NOMO-1 treated with DMSO at 0.1 percent for 48 hours (cell line): Measurements from ENCODE around the gene LRRC45.

Experiments
- DNase-seq: peaks from one replicate; lab custom pipeline; 2025; ENCODE audit not compliant: unreplicated experiment; lab: John Stamatoyannopoulos, UW

The LRRC45 gene

DNA sequence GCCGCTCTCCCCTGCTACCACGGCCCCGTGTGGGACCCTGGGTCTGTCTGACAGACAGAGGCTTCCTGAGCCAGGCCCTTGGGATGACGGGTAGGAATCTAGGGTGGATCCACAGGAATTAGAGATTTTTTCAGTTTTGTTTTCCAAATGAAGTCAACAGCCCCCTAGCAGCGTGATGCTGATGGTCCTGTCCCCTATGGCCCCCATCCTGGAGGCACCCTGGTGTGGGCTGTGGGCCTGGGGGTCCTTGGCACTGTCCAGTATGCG lies 15.9 kb upstream of the LRRC45 start:
- no peak for DNase-seq

DNA sequence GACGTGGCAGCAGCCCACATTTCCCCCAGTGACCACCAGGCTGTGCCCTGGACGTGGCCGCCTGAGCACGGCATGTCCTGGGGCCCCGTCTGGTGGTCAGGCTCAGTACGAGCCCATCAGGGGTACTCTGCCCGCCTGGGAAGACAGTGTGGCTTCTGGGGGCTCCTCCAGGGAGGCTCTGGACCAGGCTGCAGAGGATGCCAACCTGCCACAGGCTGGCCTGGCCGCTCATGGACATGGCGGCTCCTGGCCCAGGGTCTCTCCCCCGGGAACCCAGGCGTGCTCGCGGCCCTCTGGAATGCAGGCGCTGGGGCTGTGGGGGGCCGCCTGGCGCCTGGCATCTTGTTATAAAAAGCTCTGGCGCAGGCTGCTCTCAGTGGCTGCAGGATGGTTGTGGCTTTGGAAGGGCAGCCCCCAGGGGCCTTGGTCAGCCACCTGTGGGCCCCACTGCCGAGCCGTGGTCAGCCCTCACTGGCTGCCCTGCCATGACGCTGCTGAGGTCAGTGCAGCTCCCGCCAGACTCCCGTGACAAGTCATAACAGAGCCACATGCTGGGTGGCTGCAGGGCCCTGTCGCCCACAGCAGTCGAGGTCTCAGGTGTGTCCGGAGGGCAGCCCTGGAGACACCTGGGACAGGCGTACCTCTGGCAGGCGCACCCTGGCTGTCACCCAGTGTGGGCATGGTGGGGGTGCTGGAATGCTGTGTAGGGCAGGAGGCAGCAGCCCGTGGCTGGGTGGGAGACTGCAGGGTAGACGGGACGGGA lies 15.4 kb upstream of the LRRC45 start:
- DNase-seq = no peak

DNA sequence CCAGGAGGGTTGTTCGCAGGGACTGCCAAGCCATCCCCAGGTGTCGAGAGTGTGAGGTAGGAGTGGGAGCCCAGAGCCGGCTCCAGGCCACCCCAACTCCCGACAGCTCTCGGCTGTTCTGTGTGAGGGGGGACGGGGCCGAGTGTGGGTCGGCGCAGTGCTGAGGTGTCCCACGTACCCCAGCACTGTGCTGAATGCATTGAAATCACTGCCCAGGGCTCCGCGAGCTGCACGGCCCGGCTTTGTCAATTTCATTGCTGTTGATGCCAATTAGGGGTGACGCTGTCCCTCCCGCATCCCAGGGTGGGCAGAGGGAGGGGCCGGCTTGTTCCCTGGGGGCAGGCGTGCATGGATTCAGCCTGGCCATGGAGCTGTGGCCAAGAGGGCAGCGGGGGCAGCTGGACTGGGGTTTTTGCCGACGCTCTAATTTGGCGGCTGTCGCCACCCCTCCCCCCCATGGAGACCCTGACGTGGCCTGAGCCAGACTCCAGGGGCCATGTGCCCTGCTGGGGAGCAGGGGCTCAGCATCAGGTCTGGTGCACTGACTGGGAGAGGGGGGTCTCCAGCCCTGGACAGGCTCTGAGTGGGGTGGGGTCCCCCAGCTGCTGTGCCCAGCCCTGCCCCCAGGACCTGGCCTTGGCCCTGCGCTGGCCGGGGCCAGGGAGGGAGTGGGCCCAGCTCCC lies 14.7 kb upstream of the LRRC45 start:
- no peak for DNase-seq

DNA sequence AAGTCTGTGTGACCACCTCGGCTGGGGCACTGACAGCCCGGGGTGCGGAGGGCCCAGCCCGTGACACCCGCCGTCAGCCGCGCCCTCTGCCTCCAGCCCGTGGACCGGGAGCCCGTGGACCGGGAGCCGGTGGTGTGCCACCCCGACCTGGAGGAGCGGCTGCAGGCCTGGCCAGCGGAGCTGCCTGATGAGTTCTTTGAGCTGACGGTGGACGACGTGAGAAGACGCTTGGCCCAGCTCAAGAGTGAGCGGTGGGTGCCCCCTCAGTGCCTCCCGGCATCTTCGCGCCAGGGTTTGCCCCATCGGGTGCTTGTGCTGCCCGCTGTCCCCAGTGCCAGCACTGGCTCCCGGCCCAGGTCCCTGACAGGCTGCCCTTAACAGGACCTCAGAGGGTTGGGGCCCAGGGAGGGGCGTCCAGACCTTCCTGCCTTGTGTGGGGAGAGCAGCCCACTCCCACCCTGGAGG lies 14.1 kb upstream of the LRRC45 start:
- no peak for DNase-seq

DNA sequence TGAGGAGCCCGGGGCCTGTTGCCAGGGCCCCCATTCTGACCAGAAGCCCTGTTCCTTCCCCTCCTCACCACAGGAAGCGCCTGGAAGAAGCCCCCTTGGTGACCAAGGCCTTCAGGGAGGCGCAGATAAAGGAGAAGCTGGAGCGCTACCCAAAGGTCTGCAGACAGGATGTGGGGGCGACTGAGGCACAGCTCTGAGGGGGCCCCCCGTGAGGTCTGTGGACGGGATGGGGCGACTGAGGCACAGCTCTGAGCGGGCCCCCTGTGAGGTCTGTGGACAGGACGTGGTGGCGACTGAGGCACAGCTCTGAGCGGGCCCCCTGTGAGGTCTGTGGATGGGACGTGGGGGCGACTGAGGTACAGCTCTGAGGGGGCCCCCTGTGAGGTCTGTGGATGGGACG lies 13.7 kb upstream of the LRRC45 start:
- DNase-seq = no peak

DNA sequence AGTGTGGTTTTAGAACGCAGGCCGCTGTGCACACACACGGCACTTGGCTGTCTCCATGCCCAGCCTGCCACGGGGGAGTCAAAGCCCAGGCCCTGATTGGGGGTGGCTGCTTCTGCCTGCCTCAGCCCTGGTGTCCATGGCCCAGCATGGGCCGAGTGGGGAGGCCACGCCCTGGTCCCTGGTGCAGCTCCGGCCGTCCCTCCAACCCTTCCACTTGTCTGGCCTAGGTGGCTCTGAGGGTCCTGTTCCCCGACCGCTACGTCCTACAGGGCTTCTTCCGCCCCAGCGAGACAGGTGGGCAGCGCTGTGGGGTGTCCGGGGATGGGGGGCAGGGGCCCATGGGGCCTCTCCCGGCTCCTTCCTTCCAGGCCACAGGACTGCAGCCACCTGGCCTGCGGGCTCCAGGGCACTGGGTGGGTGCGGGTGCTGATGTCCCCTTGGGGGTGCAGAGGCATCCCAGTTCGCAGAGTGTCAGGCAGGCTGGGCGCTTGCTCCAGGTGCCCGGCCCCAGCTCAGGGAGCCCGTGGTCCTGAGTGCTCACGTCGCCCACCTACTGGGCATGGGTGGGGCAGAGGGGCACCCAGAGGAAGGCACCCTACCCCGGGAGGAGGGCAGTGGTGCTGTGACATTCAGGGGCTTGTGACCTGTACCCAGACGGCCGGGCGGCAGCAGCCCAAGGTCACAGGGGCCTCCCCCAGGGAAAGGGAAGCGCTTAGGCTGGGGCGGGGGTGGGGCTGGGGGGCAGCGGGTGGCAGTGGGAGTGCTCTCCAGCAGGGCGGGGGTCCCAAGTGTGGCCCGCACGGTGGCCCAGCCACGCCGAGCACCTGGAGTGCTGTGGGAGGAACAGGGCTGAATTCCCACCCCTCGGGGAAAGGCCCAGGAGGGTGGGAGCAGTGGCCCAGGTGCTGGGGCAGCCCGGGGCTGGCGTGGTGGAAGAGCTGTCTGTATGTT lies 12.3 kb upstream of the LRRC45 start:
- DNase-seq = no peak

DNA sequence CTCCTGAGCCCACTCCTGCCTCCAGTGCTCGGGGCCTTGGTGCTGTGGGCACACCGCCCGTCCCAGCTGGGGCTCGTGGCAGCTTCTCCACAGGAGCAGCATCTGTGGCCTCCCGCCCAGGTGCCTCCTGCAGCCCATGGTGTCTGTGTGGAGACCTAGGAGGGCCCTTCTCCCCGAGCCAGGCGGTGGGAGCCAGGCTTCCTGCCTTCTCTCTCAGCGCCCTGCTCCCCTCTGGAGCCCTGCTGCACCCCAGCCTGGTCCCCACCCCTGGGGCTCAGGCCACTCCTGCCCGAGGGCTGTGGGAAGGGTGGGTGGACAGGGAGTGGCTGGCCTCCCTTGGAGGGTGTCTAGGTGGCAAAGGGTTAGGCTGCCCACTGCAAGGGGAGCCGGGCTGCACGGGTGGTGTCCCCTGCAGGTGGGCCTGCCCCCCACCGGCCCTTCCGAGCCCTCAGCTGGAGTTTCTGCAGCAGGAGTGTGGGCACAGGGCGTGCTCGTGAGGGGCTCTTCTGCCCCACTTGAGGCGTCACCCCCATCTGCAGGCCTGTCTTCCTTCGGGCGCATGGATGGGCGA lies 11.4 kb upstream of the LRRC45 start:
- DNase-seq = no peak

DNA sequence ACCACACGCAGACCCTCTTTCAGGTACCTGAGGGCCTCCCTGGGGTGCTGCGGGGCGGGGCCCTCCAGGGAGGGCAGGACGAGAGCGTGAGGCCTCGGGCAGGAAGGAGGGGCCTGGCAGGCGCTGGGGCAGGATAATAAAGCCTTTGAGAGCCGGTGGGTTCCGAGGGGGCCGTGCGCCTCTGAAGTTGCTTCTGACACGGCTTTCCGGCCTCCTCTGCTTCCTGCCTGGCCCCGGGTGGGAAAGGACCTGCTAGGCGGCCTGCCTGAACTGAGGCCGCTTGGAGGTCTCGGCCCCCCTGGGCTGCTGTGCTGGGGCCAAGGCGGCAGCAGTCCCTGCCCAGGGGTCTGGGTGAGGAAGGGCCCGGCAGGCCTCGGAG lies 10.9 kb upstream of the LRRC45 start:
- DNase-seq = no peak

DNA sequence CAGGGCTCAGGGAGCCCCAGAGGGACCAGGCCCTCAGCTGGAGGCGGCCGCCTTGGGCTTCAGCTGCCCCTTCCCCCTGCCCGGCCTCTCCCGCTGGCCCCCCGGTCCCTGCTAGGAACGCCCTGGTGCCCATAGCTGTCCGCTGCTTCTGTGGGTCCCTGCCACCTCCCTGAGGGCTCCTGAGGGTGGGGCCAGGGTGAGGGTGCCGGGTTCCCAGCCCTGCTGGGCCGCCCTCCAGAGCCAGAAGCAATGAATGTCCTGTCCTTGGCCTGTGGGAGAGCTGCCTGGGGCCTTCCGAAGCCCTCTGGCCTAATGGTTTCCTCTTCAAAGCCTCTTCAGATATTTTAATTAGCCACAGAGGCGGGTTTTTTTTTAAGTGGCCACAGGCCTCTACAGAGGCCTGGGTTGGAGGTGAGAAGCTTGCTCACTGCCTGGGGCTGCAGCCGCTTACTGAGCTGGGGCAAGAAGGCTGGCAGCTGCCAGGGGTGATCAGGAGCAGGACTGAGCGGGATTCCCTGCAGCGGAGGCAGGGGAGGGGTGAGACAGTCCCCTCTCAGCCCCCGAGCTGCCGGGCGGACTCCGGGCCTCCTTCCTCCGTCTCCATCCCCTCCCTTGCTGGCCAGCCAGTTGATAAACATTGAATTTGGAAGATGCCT lies 10.3 kb upstream of the LRRC45 start:
- no peak for DNase-seq

DNA sequence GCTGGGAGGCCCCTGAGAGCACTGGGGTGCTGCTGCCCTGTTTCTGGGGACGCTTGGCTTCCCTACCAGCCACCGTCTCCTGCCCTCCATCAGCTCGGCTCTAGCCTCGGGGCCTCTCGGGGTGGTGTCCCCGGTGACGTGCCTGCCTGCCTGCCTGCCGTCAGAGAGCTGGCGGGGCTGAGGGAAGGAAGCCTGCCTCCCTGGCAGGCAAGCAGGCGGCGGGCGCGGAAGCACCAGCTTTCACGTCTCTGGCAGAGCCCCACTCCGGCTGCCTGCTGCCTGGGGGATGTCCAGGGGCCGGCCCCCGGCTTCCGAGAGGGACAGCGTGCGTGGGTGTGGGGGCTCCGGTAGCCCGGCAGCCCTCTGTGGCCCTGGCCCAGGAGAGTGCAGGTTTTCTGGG lies 9.8 kb upstream of the LRRC45 start:
- no peak for DNase-seq

DNA sequence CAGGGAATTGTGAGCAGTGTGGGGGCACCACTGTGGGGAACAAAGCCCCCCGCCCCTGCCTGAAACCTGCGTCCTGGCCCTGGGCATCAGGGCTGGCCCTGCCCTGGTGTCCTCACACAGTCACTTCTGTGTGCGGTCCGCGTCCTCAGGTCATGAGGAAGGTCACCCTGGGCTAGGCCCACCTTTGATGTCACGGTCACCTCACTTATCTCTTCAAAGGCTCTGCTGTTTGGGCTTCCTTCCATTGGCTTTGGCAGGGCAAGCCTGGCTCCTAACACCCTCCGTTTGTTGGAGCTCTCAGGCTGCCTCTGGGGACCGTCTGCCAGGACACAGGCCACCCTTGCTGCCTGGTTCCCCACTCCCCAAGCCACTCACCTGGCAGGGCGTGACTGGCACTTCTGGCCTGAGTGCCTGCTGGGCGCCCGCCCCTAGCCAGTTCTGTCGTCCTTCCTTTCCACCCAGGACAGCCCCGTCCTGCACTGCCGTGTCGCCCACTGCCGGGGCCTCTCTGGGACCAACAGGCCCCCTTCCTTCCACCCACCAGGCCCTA lies 9.3 kb upstream of the LRRC45 start:
- no peak for DNase-seq

DNA sequence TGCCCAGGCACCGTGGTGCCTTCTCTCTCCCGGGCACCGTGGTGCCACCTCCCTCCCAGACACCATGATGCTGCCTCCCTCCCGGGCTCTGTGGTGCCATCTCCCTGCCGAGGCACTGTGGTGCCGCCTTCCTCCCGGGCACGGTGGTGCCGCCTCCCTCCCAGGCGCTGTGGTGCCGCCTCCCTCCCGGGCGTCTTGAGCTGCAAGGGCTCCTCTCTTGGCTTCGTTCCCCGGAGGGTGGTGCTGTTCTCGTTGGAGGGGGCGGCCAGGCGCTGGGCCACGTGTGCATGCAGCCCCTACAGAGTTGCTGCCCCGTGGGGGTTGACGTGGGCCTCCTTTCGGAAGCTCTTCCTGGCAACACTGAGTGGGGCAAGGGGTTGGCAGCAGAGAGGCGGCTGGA lies 8.7 kb upstream of the LRRC45 start:
- no peak for DNase-seq

DNA sequence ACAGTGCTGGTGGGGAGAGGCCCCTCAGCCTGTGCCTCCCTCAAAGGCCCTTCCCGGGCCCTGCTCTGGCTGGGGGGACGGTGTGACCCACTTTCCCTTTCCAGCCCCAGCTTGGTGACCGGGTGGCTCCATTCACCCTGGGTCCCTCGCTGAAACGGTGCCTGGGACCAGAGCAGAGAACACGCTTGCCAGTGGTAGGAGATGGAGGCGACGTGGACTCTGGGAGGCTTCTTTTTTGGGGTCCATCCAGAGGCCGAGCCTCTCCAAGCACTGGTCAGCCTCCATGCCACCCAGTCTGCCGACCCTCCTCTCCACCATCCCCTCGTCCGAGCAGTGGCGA lies 8.2 kb upstream of the LRRC45 start:
- DNase-seq = no peak

DNA sequence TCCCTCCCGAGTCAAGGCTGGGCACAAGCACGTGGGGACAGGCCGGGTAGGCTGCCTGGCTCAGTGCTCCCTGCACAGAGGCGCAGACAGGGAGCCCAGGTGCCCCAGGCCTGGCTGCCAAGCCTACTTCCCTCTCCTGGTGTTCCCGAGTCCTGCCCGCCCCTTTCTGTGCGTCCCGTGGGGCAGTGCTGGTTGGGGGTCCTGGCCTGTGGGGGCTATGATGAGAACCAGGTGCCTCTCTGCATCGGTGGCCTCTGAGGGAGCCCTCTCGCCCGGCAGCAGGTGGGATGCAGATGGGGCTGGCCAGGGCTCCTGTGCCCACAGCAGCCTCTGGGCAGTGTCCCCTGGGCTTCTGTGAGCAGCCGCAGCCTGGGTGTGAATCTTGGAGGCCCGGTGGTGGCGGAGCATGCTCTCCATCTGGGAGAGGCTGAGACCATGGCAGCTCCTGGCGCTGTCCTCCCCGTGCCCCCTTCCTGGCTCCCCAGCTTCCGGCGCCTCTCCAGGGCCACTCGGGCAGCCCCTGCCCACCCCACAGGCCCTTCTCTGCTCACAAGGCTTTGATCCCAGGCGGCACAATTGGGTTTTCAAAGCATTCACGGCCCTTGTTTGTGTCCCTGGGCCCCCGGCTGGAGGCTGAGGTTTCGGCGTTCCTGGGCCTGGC lies 7.7 kb upstream of the LRRC45 start:
- no peak for DNase-seq

DNA sequence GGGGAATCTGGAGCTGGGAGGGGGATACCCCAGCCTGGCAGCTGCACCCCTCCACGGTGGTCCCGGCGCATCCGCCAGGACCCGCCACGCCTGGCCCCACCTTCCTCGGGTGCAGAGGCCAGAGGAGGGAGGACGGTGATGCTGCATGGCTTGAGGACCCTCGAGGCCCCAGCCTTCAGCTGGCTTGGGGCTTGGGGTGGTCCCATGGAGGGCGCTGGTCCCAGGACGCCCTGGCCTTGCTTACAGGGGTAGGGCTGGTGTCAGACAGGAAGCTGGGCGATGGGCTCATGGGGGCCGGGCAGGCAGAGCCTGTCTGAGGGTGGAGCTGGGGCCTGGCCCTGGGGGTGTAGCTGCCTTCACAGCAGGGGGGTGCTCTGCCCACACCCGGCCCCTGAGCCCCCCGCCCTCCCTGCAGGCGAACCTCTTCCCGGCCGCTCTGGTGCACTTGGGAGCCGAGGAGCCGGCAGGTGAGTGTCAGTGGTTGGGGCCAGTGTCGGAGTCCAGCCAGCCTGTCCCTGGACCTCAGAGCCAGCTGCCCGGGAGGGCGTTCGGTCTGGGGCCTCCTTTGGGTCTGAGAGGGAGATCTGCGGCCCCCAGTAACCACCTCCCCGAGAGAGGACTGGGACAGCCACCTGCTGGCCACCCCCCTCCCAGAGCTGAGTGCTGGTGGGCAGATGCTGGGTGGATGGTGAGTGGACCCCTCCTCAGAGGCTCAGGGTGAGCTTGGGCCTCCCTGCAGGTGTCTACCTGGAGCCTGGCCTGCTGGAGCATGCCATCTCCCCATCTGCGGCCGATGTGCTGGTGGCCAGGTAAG lies 6.8 kb upstream of the LRRC45 start:
- no peak for DNase-seq

DNA sequence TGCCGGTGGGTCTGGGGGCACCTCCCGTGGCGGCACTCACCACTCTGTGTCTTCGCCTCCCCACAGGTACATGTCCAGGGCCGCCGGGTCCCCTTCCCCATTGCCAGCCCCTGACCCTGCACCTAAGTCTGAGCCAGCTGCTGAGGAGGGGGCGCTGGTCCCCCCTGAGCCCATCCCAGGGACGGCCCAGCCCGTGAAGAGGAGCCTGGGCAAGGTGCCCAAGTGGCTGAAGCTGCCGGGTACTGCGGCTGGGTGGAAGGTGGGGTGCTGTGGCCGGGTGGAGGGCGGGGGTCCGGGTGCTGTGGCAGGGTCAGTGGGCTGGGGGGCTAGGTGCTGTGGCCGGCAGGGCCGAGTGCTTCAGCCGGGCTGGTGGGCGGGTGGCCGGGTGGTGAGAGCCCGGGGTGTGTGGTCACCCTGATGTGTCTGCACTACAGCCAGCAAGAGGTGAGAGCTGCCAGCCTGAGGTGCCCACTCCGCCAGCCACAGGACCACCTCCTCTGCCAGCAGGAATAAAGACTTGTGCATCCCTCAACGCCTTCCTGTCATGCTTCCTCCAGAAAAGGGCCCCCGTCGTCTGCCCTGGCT lies 6.1 kb upstream of the LRRC45 start:
- no peak for DNase-seq

DNA sequence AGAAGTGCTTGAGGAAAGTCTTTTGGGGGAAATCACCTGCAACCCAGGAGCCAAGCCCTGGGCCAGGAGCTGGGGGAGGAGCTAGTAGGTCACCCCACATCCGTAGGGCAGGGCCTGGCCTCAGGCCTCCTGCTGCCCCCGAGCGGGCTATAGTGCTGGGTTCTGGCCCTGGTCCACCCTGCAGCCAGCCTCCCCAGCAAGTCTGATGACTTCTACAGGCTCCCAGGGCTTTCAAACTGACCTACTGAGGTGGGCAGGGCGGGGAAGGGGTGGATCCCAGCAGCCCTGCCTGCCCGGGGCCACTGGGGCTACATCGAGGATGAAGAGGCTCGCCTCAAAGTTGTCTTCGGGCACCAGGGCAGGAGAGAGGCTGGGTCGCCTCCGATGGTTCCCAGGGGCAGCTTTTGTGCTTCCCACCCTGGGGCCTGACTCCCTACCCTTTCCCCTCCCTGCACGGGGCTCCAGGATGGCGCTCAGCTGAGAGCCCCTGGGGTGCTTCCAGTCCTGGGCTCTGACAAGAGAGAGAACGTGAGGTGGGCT lies 5.4 kb upstream of the LRRC45 start:
- DNase-seq = no peak

DNA sequence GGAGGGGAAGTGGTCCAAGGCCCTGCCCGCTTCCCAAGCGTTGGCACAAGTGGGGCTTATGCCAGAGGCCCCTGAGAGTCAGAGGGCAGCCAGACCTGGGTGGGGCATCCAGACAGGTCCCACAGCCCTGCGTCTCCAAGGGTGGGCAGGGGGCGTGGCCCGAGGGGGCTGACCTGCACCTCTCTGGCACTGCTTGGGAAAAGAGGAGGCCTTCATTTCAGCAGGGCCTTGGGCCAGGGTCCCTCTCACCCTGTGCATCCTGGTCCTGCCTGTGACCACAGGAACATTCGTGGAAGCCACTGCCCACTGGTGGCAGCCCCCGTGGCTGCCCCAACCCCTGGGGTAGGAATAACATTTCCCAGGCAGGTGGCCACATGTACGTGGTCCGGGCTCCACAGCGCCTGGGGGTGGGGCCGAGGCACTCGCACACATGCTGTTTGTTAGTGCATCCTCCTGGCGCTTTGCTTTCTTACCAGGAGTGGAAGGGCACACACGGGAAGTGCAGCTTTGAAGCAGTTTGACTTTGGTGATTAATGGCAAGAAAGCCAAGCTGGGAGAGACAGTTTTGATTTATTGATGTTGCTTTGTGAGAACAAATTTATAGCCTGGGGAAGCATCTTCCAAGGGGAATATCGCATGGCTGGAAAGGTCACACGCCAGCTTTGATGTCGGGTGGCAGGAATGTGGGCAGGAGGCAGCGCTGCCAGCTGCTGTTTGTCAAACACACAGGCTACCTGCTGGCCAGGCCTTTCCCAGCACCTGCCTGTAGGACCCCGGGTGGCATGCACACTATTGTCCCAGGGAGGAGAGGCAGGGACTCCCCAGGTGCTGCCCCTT lies 4.7 kb upstream of the LRRC45 start:
- no peak for DNase-seq
